WTC11 (cell line): Measurements from ENCODE around the gene PCDH9. TPM values are rescaled to one million over a fixed set of nuclear protein-coding genes. Genes with fewer than 3 reads are reported as not detected.

Source experiments
- ATAC-seq: fragments of 200-7000 bp; cut with Tn5 transposase; 2 replicates; pipeline ENCODE4 v1.10.0; 2021; ENCODE audit warnings: mild to moderate bottlenecking, moderate library complexity
- CTCF ChIA-PET: fragments of 300-600 bp; sonication (Branson Sonifier 250); formaldehyde crosslinking; loops from one replicate; lab custom pipeline; 2021; ENCODE audit warnings: antibody characterized with exemption; lab: Charles Lee
- POLR2A ChIA-PET: fragments of 350-600 bp; sonication (Branson Sonifier 250); formaldehyde crosslinking; loops from one replicate; lab custom pipeline; 2021; ENCODE audit warnings: antibody characterized with exemption; lab: Charles Lee
- DNase-seq: peaks from one replicate; pipeline ENCODE4 v3.0.0; 2021; ENCODE audit warnings: low spot score
- H3K27ac Mint-ChIP-seq: 2 replicates; pipeline ENCODE4 v1.8.0; 2021; ENCODE audit warnings: mixed read lengths
- H3K27me3 Mint-ChIP-seq: 2 replicates; pipeline ENCODE4 v1.8.0; 2021; ENCODE audit warnings: low read depth, mild to moderate bottlenecking, moderate library complexity, mixed read lengths
- H3K36me3 Mint-ChIP-seq: 2 replicates; pipeline ENCODE4 v1.8.0; 2021; ENCODE audit warnings: mixed read lengths
- H3K4me1 Mint-ChIP-seq: 2 replicates; pipeline ENCODE4 v1.8.0; 2022; ENCODE audit warnings: mixed read lengths
- H3K4me3 Mint-ChIP-seq: 2 replicates; pipeline ENCODE4 v1.8.0; 2021; ENCODE audit warnings: mild to moderate bottlenecking, moderate library complexity, mixed read lengths
- H3K9me3 Mint-ChIP-seq: 2 replicates; pipeline ENCODE4 v1.8.0; 2021; ENCODE audit warnings: mixed read lengths
- AFF4 ChIP-seq: sonication (generic); formaldehyde crosslinking; IDR thresholded peaks from 2 replicates; pipeline ENCODE4 v1.8.1; 2023; ENCODE audit warnings: mild to moderate bottlenecking, missing genetic modification reagents, borderline replicate concordance
- ATF1 ChIP-seq: sonication (generic); formaldehyde crosslinking; IDR thresholded peaks from 2 replicates; pipeline ENCODE4 v1.8.1; 2023; ENCODE audit warnings: mild to moderate bottlenecking, moderate library complexity, missing genetic modification reagents
- ATF2 ChIP-seq: sonication (generic); formaldehyde crosslinking; IDR thresholded peaks from 2 replicates; pipeline ENCODE4 v1.8.1; 2022; ENCODE audit warnings: low read depth, missing genetic modification reagents, borderline replicate concordance
- ATF6 ChIP-seq: sonication (generic); formaldehyde crosslinking; IDR thresholded peaks from 2 replicates; pipeline ENCODE4 v1.8.1; 2023; ENCODE audit warnings: mild to moderate bottlenecking, missing genetic modification reagents
- ESRRA ChIP-seq: sonication (generic); formaldehyde crosslinking; IDR thresholded peaks from 2 replicates; pipeline ENCODE4 v1.8.1; 2022; ENCODE audit warnings: mild to moderate bottlenecking, missing genetic modification reagents, borderline replicate concordance
- ETV6 ChIP-seq: sonication (generic); formaldehyde crosslinking; IDR thresholded peaks from 2 replicates; pipeline ENCODE4 v1.8.1; 2022; ENCODE audit warnings: mild to moderate bottlenecking, missing genetic modification reagents
- FOXJ3 ChIP-seq: sonication (generic); formaldehyde crosslinking; IDR thresholded peaks from 2 replicates; pipeline ENCODE4 v1.9.0; 2021; ENCODE audit warnings: missing genetic modification reagents, mild to moderate bottlenecking, borderline replicate concordance
- FOXK1 ChIP-seq: sonication (generic); formaldehyde crosslinking; IDR thresholded peaks from 2 replicates; pipeline ENCODE4 v1.8.0; 2022; ENCODE audit warnings: mild to moderate bottlenecking, moderate library complexity, missing genetic modification reagents
- GTF2I ChIP-seq: fragments of 250-450 bp; sonication (Bioruptor Pico); conservative IDR thresholded peaks from 2 replicates; pipeline ENCODE4 v1.4.0; 2021; ENCODE audit warnings: mild to moderate bottlenecking
- IRF2 ChIP-seq: sonication (generic); formaldehyde crosslinking; IDR thresholded peaks from 2 replicates; pipeline ENCODE4 v1.8.0; 2022; ENCODE audit warnings: low read depth, missing genetic modification reagents, borderline replicate concordance
- MAX ChIP-seq: sonication (generic); formaldehyde crosslinking; IDR thresholded peaks from 2 replicates; pipeline ENCODE4 v1.8.0; 2022; ENCODE audit warnings: mild to moderate bottlenecking, missing genetic modification reagents
- NFYB ChIP-seq: sonication (generic); formaldehyde crosslinking; conservative IDR thresholded peaks from 2 replicates; pipeline ENCODE4 v1.8.0; 2022; ENCODE audit warnings: low read depth, missing genetic modification reagents
- NR2C2 ChIP-seq: sonication (generic); formaldehyde crosslinking; IDR thresholded peaks from 2 replicates; pipeline ENCODE4 v1.8.0; 2022; ENCODE audit warnings: mild to moderate bottlenecking, missing genetic modification reagents
- RORB ChIP-seq: fragments of 250-450 bp; sonication (Bioruptor Pico); IDR thresholded peaks from 2 replicates; pipeline ENCODE4 v1.9.0; 2021; ENCODE audit warnings: mild to moderate bottlenecking
- SOX15 ChIP-seq: fragments of 250-450 bp; sonication (Bioruptor Pico); IDR thresholded peaks from 2 replicates; pipeline ENCODE4 v1.9.0; 2021; ENCODE audit warnings: mild to moderate bottlenecking
- TP53 ChIP-seq: sonication (generic); formaldehyde crosslinking; IDR thresholded peaks from 2 replicates; pipeline ENCODE4 v1.8.1; 2023; ENCODE audit warnings: mild to moderate bottlenecking, missing genetic modification reagents
- USF1 ChIP-seq: sonication (generic); formaldehyde crosslinking; IDR thresholded peaks from 2 replicates; pipeline ENCODE4 v1.8.0; 2022; ENCODE audit warnings: mild to moderate bottlenecking, missing genetic modification reagents
- ZMAT4 ChIP-seq: fragments of 250-450 bp; sonication (Bioruptor Pico); IDR thresholded peaks from 2 replicates; pipeline ENCODE4 v1.9.0; 2021; ENCODE audit warnings: mild to moderate bottlenecking
- ZNF219 ChIP-seq: sonication (generic); formaldehyde crosslinking; IDR thresholded peaks from 2 replicates; pipeline ENCODE4 v1.8.0; 2023; ENCODE audit warnings: missing genetic modification reagents, mild to moderate bottlenecking, borderline replicate concordance
- total RNA-seq: library from RNA; stranded (reverse); gene quantifications from 3 replicates; pipeline ENCODE4 v1.2.3, GENCODE V29; 2021

PCDH9 gene
- total RNA-seq, 1 experiment from 2014 or later = 0.48 TPM

- TF ChIP-seq ZNF219 (no peak), ZMAT4 (CRISPR knock-in tag) (no peak), GTF2I (CRISPR knock-in tag) (no peak), IRF2 (CRISPR knock-in tag) (no peak)
These were observed 375.0 kb downstream of the PCDH9 start (continued) for GRCh38 chr13:66855131-66855530.

GRCh38 chr13:66853564-66853963 lies 376.6 kb downstream of the PCDH9 start:
- ATAC-seq (no peak), DNase-seq (no peak)
- Mint-ChIP-seq H3K4me3 (no peak overlapping the region), H3K27ac (no peak overlapping the region), H3K4me1 (peaks cover 7% of the 10 kb centered on the region), H3K36me3 (no peaks in the 10 kb centered on the region), H3K9me3 (peaks cover 11% of the 10 kb centered on the region), H3K27me3 (no peaks in the 10 kb centered on the region)
- ChIA-PET POLR2A (no interaction called here), CTCF (no interaction called here)
- TF ChIP-seq TP53 (CRISPR knock-in tag) = no peak
- TF ChIP-seq USF1 (CRISPR knock-in tag) = no peak
- TF ChIP-seq RORB (CRISPR knock-in tag) = no peak
- TF ChIP-seq AFF4 = no peak
- no peak for TF ChIP-seq FOXK1 (CRISPR knock-in tag)
- no peak for TF ChIP-seq IRF2 (CRISPR knock-in tag)
- no peak for TF ChIP-seq ATF2
- TF ChIP-seq NFYB (CRISPR knock-in tag) = no peak
- no peak for TF ChIP-seq ESRRA (CRISPR knock-in tag)
- TF ChIP-seq ATF1 (CRISPR knock-in tag) = no peak
- TF ChIP-seq ETV6 (CRISPR knock-in tag) = no peak
- TF ChIP-seq GTF2I (CRISPR knock-in tag) = no peak
- TF ChIP-seq SOX15 (CRISPR knock-in tag) = no peak

- ATAC-seq (peak; percentile 60), DNase-seq (peak; percentile 19)
- ChIA-PET CTCF (interaction anchor here (0.7 kb wide), 1 partner anchor 144 kb away, joined by 3 read pairs; no protein-coding TSS in a partner anchor), POLR2A (no interaction called here)
- H3K27me3 Mint-ChIP-seq = no peaks in the 10 kb centered on the region
- peaks cover 7% of the 10 kb centered on the region for H3K4me1 Mint-ChIP-seq
- peak overlapping the region; percentile 43; the same call in 1 of the 2 replicates for H3K27ac Mint-ChIP-seq
- H3K36me3 Mint-ChIP-seq = no peaks in the 10 kb centered on the region
- H3K9me3 Mint-ChIP-seq = peaks cover 11% of the 10 kb centered on the region
- TF ChIP-seq ATF6 (CRISPR knock-in tag) (no peak), MAX (CRISPR knock-in tag) (no peak), NR2C2 (CRISPR knock-in tag) (no peak), FOXJ3 (CRISPR knock-in tag) (no peak)
- H3K4me3 Mint-ChIP-seq = no peak overlapping the region
These were observed 380.4 kb downstream of the PCDH9 start for GRCh38 chr13:66849706-66850105.
